ENCODE data around the gene IRAK3.

GRCh38 chr12:66272650-66273049, 83.6 kb downstream of the IRAK3 start:
- TF ChIP-seq CTCF (IDR thresholded peaks at IDR 0.05; ENCODE audit: poor library complexity, severe bottlenecking), result no peak
- no peak for TF ChIP-seq EP300 (conservative IDR thresholded peaks at IDR 0.05; ENCODE audit: poor library complexity, severe bottlenecking)
- TF ChIP-seq REST (IDR thresholded peaks at IDR 0.05; ENCODE audit: borderline replicate concordance), result no peak
